ENCODE data around the gene AGFG1.
A peak's percentile ranks its signal among the peaks of the same experiment; 100 is the strongest.

The AGFG1 gene

DNA sequence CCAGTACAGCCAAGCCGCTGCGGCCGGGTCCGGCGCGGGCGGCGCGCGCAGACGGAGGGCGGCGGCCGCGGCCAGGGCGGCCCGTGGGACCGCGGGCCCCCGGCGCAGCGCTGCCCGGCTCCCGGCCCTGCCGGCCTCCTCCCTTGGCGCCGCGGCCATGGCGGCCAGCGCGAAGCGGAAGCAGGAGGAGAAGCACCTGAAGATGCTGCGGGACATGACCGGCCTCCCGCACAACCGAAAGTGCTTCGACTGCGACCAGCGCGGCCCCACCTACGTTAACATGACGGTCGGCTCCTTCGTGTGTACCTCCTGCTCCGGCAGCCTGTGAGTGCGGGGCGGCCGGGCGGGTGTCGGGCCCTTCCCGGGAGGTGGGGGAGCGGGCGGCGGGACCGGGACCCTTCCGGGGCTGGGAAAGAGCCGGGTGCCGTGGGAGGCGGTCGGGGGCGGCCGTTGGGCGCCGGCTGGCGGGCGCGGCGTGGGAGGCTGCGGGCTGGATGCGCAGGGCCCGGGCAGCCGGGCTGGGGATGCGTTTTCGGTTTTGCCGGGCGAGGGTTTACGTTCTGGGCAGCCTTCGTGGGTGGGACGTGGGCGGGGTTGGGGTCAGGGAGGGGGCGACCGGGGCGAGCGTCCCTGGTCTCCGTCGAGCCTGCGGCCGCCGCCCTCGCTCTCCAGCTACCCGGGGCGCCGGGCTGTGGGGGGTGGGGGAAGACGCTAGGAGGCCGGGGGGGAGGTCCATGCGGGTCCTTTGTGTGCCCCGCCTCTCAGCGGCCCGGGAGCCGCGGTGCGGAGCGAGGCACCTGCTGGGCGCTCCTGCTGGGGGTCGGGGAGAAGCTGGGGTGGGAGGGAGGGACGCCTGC is 537 bp downstream of the AGFG1 start:
- DNase-seq (ENCODE audit: low read depth, low spot score) = no peak
- peaks cover 6% of the 10 kb centered on the region for H3K36me3 ChIP-seq (ENCODE audit: insufficient read depth, insufficient read length, low read length)
- H3K4me1 ChIP-seq (ENCODE audit: insufficient read depth, insufficient read length) = peaks cover 2% of the 10 kb centered on the region

DNA sequence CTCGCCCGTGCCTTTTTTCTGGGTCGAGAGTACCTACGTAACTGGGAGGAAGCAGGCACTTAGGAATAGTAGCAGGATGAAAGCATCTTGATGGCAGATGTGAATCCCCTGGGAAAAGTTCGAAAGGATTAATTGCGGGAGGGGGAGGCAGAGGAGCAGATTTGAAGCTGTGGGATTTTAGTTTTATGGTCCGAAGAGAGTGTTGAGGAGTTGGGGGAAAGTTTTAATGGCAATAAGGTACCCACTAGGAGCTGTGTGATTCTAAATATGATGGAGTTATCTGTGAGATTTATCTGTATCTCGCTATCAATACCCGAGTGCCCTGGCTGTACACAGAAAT is 1.1 kb downstream of the AGFG1 start:
- H3K27me3 ChIP-seq (ENCODE audit: insufficient read depth, insufficient read length) = no peaks in the 10 kb centered on the region
- DNase-seq (ENCODE audit: low read depth, low spot score) = no peak
- peaks cover 2% of the 10 kb centered on the region for H3K4me1 ChIP-seq (ENCODE audit: insufficient read depth, insufficient read length)
- H3K9ac ChIP-seq (ENCODE audit: insufficient read length, low read depth) = peak overlapping the region; percentile 82
- TF ChIP-seq ZNF274 (IDR thresholded peaks at IDR 0.05; ENCODE audit: low read depth, low read length) = no peak
- TF ChIP-seq SUZ12 (IDR thresholded peaks at IDR 0.05; ENCODE audit: extremely low read depth, insufficient read depth, insufficient read length) = no peak
- TF ChIP-seq YY1 (IDR thresholded peaks at IDR 0.05; ENCODE audit: insufficient read depth, insufficient read length) = no peak
- H3K4me3 ChIP-seq (ENCODE audit: insufficient read length, low read depth) = peak overlapping the region; percentile 93
- H3K36me3 ChIP-seq (ENCODE audit: insufficient read depth, insufficient read length, low read length) = peaks cover 6% of the 10 kb centered on the region
- no peaks in the 10 kb centered on the region for H3K9me3 ChIP-seq (ENCODE audit: insufficient read depth, low read length)

More for the DNA sequence above, 537 bp downstream of the AGFG1 start:
- Histone ChIP-seq H3K4me3 (ENCODE audit: insufficient read length, low read depth) (peak overlapping the region; percentile 93), H3K9ac (ENCODE audit: insufficient read length, low read depth) (peak overlapping the region; percentile 98), H3K27me3 (ENCODE audit: insufficient read depth, insufficient read length) (no peaks in the 10 kb centered on the region), H3K9me3 (ENCODE audit: insufficient read depth, low read length) (no peaks in the 10 kb centered on the region)
- no peak for TF ChIP-seq YY1 (IDR thresholded peaks at IDR 0.05; ENCODE audit: insufficient read depth, insufficient read length)

DNA sequence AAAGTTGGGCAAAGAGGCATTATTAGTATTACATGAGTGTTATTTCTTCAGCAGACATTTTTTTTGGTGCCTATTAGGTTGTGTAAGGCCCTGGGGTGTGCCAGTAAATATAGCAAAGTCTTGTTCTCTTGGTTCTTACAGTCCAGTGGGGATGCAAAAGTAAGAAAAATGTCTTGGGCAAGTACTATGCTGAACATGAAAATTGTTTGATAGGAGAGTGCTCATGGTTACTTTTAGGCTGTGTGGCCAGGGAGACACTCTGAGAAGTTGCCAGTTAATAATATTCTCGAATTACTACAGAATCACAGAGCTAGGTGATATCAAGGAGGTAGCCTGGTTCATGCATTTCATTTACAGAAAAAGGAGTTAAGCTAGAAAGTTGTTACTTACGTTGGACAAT is 1.9 kb downstream of the AGFG1 start:
- Histone ChIP-seq H3K4me1 (ENCODE audit: insufficient read depth, insufficient read length) (peaks cover 2% of the 10 kb centered on the region), H3K4me3 (ENCODE audit: insufficient read length, low read depth) (peak overlapping the region; percentile 93), H3K9me3 (ENCODE audit: insufficient read depth, low read length) (no peaks in the 10 kb centered on the region), H3K9ac (ENCODE audit: insufficient read length, low read depth) (no peak overlapping the region), H3K36me3 (ENCODE audit: insufficient read depth, insufficient read length, low read length) (peaks cover 6% of the 10 kb centered on the region), H3K27me3 (ENCODE audit: insufficient read depth, insufficient read length) (no peaks in the 10 kb centered on the region)
- no peak for DNase-seq (ENCODE audit: low read depth, low spot score)
- TF ChIP-seq SUZ12 (IDR thresholded peaks at IDR 0.05; ENCODE audit: extremely low read depth, insufficient read depth, insufficient read length) = no peak
- no peak for TF ChIP-seq ZNF274 (IDR thresholded peaks at IDR 0.05; ENCODE audit: low read depth, low read length)

DNA sequence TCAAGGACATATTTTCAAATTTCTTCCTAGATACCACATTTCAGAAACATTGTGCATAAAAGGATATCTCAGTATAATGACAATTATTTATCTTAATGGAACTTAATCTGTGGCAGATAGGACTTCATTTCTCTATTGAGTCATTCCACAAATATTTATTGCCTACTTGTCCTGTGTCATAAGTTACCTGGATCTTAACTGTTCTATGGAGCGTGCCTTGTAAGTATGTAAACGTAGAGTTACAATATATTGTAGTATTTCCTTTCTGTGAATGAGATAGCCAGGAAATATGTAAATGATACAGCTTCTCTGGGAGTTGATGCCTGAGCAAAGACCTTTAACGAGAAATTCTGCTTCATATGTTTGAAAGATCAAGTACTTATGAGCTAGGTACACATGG is 2.5 kb downstream of the AGFG1 start:
- Histone ChIP-seq H3K9ac (ENCODE audit: insufficient read length, low read depth) (no peak overlapping the region), H3K4me1 (ENCODE audit: insufficient read depth, insufficient read length) (peaks cover 2% of the 10 kb centered on the region), H3K27me3 (ENCODE audit: insufficient read depth, insufficient read length) (no peaks in the 10 kb centered on the region), H3K4me3 (ENCODE audit: insufficient read length, low read depth) (no peak overlapping the region), H3K36me3 (ENCODE audit: insufficient read depth, insufficient read length, low read length) (peaks cover 6% of the 10 kb centered on the region), H3K9me3 (ENCODE audit: insufficient read depth, low read length) (no peaks in the 10 kb centered on the region)
- no peak for TF ChIP-seq YY1 (IDR thresholded peaks at IDR 0.05; ENCODE audit: insufficient read depth, insufficient read length)
- TF ChIP-seq ZNF274 (IDR thresholded peaks at IDR 0.05; ENCODE audit: low read depth, low read length) = no peak
- no peak for TF ChIP-seq SUZ12 (IDR thresholded peaks at IDR 0.05; ENCODE audit: extremely low read depth, insufficient read depth, insufficient read length)
- DNase-seq (ENCODE audit: low read depth, low spot score) = no peak

DNA sequence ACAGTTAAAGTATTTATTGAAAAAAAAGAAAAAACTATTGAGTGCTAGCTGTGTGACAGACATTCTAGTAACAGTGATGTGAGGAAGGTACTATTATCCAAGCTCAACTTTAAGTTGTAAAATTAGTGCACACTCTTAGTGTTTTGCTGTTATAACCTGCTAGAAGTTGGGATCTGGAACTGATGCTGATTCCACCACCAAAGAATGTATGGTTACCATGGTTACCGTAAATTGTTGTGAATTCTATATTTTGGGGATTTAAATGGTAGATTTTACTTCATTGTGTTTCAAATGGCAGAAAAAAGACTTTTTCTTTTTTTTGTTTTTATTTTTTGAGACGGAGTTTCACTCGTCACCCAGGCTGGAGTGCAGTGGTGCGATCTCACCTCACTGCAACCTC is 5.3 kb downstream of the AGFG1 start:
- DNase-seq (ENCODE audit: low read depth, low spot score) = no peak
- no peaks in the 10 kb centered on the region for H3K27me3 ChIP-seq (ENCODE audit: insufficient read depth, insufficient read length)
- TF ChIP-seq ZNF274 (IDR thresholded peaks at IDR 0.05; ENCODE audit: low read depth, low read length) (no peak), SUZ12 (IDR thresholded peaks at IDR 0.05; ENCODE audit: extremely low read depth, insufficient read depth, insufficient read length) (no peak), YY1 (IDR thresholded peaks at IDR 0.05; ENCODE audit: insufficient read depth, insufficient read length) (no peak)
- H3K9me3 ChIP-seq (ENCODE audit: insufficient read depth, low read length) = no peaks in the 10 kb centered on the region
- no peak overlapping the region for H3K4me3 ChIP-seq (ENCODE audit: insufficient read length, low read depth)
- H3K4me1 ChIP-seq (ENCODE audit: insufficient read depth, insufficient read length) = peaks cover 2% of the 10 kb centered on the region
- H3K36me3 ChIP-seq (ENCODE audit: insufficient read depth, insufficient read length, low read length) = peaks cover 6% of the 10 kb centered on the region
- H3K9ac ChIP-seq (ENCODE audit: insufficient read length, low read depth) = no peak overlapping the region

DNA sequence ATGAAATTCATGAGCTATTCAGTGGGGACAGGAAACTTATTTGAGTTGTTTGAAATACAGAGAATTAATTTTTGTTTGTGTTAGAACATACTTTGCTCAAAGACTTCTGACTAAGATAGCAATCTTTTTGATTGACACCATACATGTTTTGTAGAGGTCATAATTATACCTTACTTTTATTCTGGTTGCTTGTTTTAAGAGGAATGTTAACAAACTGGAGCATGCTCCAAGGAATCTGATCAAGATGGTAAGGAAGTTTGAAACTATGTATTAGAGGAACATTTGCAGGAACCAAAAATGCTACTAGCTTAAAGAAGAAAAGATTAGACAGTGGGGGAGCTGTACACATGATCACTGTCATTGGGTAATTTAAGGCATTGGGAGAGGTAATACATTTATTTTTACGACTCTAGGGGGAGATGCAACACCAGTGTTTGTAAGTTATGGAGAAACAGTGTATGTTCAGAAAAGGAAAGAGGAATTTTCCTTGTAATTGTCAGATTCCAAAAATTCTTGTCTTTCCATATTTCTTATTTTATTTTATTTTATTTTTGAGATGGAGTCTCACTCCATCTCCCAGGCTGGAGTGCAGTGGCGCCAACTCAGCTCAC is 8.0 kb downstream of the AGFG1 start:
- H3K27me3 ChIP-seq (ENCODE audit: insufficient read depth, insufficient read length) = no peaks in the 10 kb centered on the region
- TF ChIP-seq ZNF274 (IDR thresholded peaks at IDR 0.05; ENCODE audit: low read depth, low read length) (no peak), SUZ12 (IDR thresholded peaks at IDR 0.05; ENCODE audit: extremely low read depth, insufficient read depth, insufficient read length) (no peak), YY1 (IDR thresholded peaks at IDR 0.05; ENCODE audit: insufficient read depth, insufficient read length) (no peak)

DNA sequence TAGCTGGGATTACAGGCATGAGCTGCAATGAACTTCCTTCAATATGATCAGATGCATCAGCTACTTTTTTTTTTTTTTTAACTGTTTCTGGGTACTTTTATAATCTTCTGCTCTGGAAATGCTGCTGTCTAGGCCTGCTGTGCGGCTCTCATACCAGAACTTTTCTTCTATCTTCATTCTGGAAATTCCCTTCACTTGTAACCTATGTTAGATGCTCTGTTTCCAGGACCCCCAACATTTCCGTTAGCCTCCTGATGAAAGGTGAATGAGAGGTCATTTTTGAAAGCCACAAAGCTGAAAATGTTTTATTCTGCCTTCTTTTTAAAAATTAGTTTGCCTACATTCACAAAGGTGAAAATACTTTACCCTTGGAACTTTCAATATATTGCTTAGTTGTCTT is 8.6 kb downstream of the AGFG1 start:
- Histone ChIP-seq H3K9ac (ENCODE audit: insufficient read length, low read depth) (no peak overlapping the region), H3K36me3 (ENCODE audit: insufficient read depth, insufficient read length, low read length) (peaks cover 6% of the 10 kb centered on the region), H3K27me3 (ENCODE audit: insufficient read depth, insufficient read length) (no peaks in the 10 kb centered on the region), H3K4me1 (ENCODE audit: insufficient read depth, insufficient read length) (no peaks in the 10 kb centered on the region), H3K9me3 (ENCODE audit: insufficient read depth, low read length) (peaks cover 8% of the 10 kb centered on the region; the same call in 1 of the 2 replicates), H3K4me3 (ENCODE audit: insufficient read length, low read depth) (no peak overlapping the region)
- TF ChIP-seq SUZ12 (IDR thresholded peaks at IDR 0.05; ENCODE audit: extremely low read depth, insufficient read depth, insufficient read length) (no peak), YY1 (IDR thresholded peaks at IDR 0.05; ENCODE audit: insufficient read depth, insufficient read length) (no peak), ZNF274 (IDR thresholded peaks at IDR 0.05; ENCODE audit: low read depth, low read length) (no peak)
- no peak for DNase-seq (ENCODE audit: low read depth, low spot score)

More for the DNA sequence above, 8.0 kb downstream of the AGFG1 start:
- H3K36me3 ChIP-seq (ENCODE audit: insufficient read depth, insufficient read length, low read length) = peaks cover 6% of the 10 kb centered on the region
- H3K9me3 ChIP-seq (ENCODE audit: insufficient read depth, low read length) = peaks cover 3% of the 10 kb centered on the region; the same call in 1 of the 2 replicates
- H3K4me1 ChIP-seq (ENCODE audit: insufficient read depth, insufficient read length) = no peaks in the 10 kb centered on the region
- no peak overlapping the region for H3K4me3 ChIP-seq (ENCODE audit: insufficient read length, low read depth)
- DNase-seq (ENCODE audit: low read depth, low spot score) = no peak
- H3K9ac ChIP-seq (ENCODE audit: insufficient read length, low read depth) = no peak overlapping the region
